ENCODE measurements around the gene TSR1.

Gene TSR1

DNA sequence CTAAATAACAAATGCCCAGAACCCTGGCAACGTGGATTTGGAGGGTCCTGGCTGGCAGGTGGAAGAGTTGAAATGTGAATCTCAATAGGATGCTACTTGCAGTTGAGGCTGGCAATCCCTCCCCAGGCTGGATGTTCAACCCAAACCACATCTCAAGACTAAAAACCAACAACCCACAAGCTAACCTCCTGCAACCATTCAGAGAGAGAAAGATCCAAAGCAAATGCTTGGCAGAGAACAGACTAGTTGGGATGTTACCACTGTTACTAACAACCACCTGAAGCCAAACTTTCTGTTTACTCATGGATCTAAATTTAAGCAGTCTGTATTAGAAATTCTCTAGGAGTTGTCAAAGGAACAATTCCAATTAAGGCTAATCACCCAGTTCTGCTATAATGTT is 60.5 kb downstream of the TSR1 start:
- H3K27ac ChIP-seq (replicated peaks) = no peak overlapping the region
- no peak overlapping the region for H3K4me3 ChIP-seq (replicated peaks; ENCODE audit: insufficient read depth, low read length)
- DNase-seq (ENCODE audit: low read depth in 1 of 2, low spot score in 1 of 2) = no peak
- H3K27me3 ChIP-seq (ENCODE audit: insufficient read depth, poor library complexity, severe bottlenecking) = no peaks in the 10 kb centered on the region
- TF ChIP-seq SPI1 (IDR thresholded peaks at IDR 0.05; ENCODE audit: borderline replicate concordance, low read depth) = no peak
- TF ChIP-seq POLR2AphosphoS5 (IDR thresholded peaks at IDR 0.05; ENCODE audit: low read depth) = no peak
- TF ChIP-seq, protein P1, sequence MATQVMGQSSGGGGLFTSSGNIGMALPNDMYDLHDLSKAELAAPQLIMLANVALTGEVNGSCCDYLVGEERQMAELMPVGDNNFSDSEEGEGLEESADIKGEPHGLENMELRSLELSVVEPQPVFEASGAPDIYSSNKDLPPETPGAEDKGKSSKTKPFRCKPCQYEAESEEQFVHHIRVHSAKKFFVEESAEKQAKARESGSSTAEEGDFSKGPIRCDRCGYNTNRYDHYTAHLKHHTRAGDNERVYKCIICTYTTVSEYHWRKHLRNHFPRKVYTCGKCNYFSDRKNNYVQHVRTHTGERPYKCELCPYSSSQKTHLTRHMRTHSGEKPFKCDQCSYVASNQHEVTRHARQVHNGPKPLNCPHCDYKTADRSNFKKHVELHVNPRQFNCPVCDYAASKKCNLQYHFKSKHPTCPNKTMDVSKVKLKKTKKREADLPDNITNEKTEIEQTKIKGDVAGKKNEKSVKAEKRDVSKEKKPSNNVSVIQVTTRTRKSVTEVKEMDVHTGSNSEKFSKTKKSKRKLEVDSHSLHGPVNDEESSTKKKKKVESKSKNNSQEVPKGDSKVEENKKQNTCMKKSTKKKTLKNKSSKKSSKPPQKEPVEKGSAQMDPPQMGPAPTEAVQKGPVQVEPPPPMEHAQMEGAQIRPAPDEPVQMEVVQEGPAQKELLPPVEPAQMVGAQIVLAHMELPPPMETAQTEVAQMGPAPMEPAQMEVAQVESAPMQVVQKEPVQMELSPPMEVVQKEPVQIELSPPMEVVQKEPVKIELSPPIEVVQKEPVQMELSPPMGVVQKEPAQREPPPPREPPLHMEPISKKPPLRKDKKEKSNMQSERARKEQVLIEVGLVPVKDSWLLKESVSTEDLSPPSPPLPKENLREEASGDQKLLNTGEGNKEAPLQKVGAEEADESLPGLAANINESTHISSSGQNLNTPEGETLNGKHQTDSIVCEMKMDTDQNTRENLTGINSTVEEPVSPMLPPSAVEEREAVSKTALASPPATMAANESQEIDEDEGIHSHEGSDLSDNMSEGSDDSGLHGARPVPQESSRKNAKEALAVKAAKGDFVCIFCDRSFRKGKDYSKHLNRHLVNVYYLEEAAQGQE (IDR thresholded peaks at IDR 0.05; ENCODE audit: insufficient replicate concordance, low read depth) = no peak
- TF ChIP-seq, protein P2, sequence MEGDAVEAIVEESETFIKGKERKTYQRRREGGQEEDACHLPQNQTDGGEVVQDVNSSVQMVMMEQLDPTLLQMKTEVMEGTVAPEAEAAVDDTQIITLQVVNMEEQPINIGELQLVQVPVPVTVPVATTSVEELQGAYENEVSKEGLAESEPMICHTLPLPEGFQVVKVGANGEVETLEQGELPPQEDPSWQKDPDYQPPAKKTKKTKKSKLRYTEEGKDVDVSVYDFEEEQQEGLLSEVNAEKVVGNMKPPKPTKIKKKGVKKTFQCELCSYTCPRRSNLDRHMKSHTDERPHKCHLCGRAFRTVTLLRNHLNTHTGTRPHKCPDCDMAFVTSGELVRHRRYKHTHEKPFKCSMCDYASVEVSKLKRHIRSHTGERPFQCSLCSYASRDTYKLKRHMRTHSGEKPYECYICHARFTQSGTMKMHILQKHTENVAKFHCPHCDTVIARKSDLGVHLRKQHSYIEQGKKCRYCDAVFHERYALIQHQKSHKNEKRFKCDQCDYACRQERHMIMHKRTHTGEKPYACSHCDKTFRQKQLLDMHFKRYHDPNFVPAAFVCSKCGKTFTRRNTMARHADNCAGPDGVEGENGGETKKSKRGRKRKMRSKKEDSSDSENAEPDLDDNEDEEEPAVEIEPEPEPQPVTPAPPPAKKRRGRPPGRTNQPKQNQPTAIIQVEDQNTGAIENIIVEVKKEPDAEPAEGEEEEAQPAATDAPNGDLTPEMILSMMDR (IDR thresholded peaks at IDR 0.05; ENCODE audit: insufficient read depth, low read length) = no peak
- TF ChIP-seq GABPA (IDR thresholded peaks at IDR 0.05; ENCODE audit: low read depth) = no peak

DNA sequence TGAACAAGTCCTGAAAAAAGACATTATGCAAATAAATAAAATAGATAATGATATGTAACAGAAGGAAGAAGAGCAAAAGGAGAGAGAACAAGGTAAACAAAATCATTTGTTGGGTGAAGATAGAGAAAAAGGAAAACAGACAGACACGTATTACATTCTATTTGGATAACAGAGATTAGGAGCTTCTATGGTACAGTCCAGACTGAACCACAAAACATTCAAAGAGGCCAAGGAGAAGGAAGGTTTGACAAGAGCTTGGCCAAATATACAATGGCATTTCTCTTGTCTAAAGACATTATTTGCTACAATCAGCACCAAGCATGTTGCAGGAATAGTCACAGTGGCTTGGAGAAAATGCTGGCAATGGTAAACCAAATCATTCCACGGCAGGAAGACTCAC is 61.8 kb downstream of the TSR1 start:
- no peak for DNase-seq (ENCODE audit: low read depth in 1 of 2, low spot score in 1 of 2)
- TF ChIP-seq SPI1 (IDR thresholded peaks at IDR 0.05; ENCODE audit: borderline replicate concordance, low read depth) (no peak), GABPA (IDR thresholded peaks at IDR 0.05; ENCODE audit: low read depth) (no peak), POLR2AphosphoS5 (IDR thresholded peaks at IDR 0.05; ENCODE audit: low read depth) (no peak)
- TF ChIP-seq, protein P1 (IDR thresholded peaks at IDR 0.05; ENCODE audit: insufficient replicate concordance, low read depth) = no peak
- TF ChIP-seq, protein P2 (IDR thresholded peaks at IDR 0.05; ENCODE audit: insufficient read depth, low read length) = no peak
- Histone ChIP-seq H3K27ac (replicated peaks) (no peak overlapping the region), H3K27me3 (ENCODE audit: insufficient read depth, poor library complexity, severe bottlenecking) (no peaks in the 10 kb centered on the region), H3K4me3 (replicated peaks; ENCODE audit: insufficient read depth, low read length) (no peak overlapping the region)

All from HL-60 (cell line).